ENCODE data around the gene AFF3. TPM values are rescaled to one million over a fixed set of nuclear protein-coding genes. Genes with fewer than 3 reads are reported as not detected.
A peak's percentile ranks its signal among the peaks of the same experiment; 100 is the strongest.

The AFF3 gene
- total and polyA plus RNA-seq, 12 donors, result 0.39 to 16.9 (median 7.0) TPM

DNA sequence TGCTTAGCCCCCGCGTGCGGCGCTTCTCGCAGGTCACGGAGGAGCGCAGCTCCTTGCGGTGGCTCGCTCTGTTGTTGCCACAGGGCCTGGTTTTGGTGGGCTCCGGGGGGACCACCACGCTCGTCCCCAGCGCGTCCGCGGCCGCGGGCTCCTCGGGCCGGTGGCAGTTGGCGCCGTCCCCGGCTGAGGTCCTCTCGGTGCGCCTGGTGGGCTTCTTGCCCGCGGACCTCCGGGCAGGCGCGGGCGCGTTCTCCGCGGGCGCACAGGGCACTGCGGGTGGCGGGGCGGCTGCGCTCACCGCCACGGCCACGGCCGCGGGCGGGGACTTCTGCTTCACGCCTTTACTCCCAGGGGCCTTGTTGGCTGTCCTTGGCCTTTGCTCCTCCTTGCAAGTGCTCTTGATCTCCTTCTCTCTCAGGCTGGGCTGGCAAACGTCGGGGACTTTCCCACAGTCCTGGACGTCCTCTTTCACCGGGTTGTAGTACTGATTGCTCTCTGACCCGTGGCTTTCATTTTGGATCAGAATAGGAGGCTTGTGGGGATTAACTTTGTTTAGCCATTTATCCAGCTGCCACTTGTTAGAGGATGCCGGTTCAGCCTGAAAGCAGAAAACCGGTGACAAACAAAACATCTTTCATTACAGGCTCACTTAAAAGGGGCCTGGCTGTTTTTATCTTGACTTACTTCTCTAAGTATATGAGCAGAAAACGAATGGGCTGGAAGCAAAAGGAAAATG is 548.5 kb downstream of the AFF3 start:
- H3K27me3 ChIP-seq, result no peaks in the 10 kb centered on the region
- H3K4me3 ChIP-seq, result no peak overlapping the region
- ATAC-seq (no peak), DNase-seq (no peak)
- TF ChIP-seq, protein P1, sequence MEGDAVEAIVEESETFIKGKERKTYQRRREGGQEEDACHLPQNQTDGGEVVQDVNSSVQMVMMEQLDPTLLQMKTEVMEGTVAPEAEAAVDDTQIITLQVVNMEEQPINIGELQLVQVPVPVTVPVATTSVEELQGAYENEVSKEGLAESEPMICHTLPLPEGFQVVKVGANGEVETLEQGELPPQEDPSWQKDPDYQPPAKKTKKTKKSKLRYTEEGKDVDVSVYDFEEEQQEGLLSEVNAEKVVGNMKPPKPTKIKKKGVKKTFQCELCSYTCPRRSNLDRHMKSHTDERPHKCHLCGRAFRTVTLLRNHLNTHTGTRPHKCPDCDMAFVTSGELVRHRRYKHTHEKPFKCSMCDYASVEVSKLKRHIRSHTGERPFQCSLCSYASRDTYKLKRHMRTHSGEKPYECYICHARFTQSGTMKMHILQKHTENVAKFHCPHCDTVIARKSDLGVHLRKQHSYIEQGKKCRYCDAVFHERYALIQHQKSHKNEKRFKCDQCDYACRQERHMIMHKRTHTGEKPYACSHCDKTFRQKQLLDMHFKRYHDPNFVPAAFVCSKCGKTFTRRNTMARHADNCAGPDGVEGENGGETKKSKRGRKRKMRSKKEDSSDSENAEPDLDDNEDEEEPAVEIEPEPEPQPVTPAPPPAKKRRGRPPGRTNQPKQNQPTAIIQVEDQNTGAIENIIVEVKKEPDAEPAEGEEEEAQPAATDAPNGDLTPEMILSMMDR (IDR thresholded peaks at IDR 0.05), result no peak
- no peaks in the 10 kb centered on the region for H3K9me3 ChIP-seq
- WGBS, 2 donors, result 81 to 83% methylated on average over 54 of the region's 54 CpGs
- no peak overlapping the region for H3K27ac ChIP-seq
- intact Hi-C loops (cut with DNase I), result no loop called here
- no peaks in the 10 kb centered on the region for H3K4me1 ChIP-seq
- H3K36me3 ChIP-seq, result peaks cover 0 to 6% (median 0%) of the 10 kb centered on the region in 9 donors

DNA sequence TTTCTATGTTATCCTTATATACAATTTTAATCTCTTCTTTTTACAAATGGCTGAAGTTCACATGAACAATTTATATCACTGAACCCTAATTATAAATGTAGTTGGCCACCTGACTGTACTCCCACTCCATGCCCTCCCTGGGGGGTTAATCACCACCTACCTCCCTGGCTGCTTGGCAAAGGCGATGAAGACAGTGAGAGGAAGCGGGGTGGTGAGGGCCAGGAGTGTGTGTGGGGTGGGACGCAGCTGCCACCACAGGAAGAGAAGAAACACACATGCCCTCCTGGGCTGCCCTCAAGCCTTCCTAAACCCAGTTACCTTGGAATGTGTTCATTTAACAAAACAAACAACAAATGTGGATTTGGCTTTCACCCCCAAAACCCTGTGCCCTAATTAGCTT is 565.6 kb downstream of the AFF3 start:
- no peak overlapping the region for H3K4me3 ChIP-seq
- peaks cover 0 to 35% (median 0%) of the 10 kb centered on the region in 9 donors for H3K36me3 ChIP-seq
- intact Hi-C loops (cut with DNase I), result no loop called here
- H3K27ac ChIP-seq, result no peak overlapping the region
- ATAC-seq (no peak), DNase-seq (no peak)
- 85 to 88% methylated on average over 3 of the region's 3 CpGs for whole genome bisulfite sequencing, 2 donors
- no peaks in the 10 kb centered on the region for H3K9me3 ChIP-seq
- peaks cover 0 to 19% (median 0%) of the 10 kb centered on the region in 9 donors for H3K4me1 ChIP-seq
- TF ChIP-seq, protein P1 (IDR thresholded peaks at IDR 0.05), result no peak
- peaks cover 0 to 4% (median 0%) of the 10 kb centered on the region in 7 donors for H3K27me3 ChIP-seq

DNA sequence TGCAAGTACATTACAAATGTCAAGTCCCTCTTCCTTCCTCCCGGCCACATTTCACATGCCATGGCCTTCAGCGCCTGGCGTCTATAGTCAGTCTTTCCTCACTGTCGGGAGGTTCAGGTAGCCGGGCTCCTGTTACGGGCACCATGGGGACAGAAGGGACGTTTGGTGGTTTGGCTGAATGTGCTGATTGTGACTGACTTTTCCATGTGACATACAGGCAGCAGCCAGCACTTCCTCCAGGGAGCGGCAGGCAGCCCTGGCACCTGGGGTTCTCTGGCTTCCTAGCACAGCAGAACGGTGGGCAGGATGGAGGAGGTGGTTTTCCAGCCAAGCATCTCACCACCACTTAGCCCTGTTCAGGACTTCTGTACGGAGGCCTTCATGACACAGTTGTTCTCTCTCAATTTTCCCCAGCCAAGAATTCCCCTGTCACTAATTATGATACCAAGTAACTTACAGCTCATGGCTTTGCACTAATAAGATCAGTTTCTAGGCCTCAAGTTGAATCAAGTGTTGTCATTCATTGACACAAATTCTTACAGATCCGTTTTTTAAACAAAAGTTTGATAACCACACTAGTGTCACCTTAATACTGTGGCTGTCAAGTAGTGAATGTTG is 568.6 kb downstream of the AFF3 start:
- TF ChIP-seq, protein P1 (IDR thresholded peaks at IDR 0.05), result no peak
- Histone ChIP-seq H3K4me1 (peaks cover 0 to 19% (median 0%) of the 10 kb centered on the region in 9 donors), H3K9me3 (no peaks in the 10 kb centered on the region), H3K27ac (peak overlapping the region in 5 of 10 donors; percentile 25 to 46 (median 41)), H3K27me3 (peaks cover 0 to 4% (median 0%) of the 10 kb centered on the region in 7 donors), H3K4me3 (no peak overlapping the region), H3K36me3 (peaks cover 0 to 14% (median 0%) of the 10 kb centered on the region in 9 donors)
- no peak for DNase-seq
- peak in 6 of 8 donors; percentile 12 to 55 (median 30) for ATAC-seq
- WGBS, 2 donors, result 76 to 78% methylated on average over 11 of the region's 11 CpGs
- intact Hi-C loops (cut with DNase I), result loop anchor here in 1 of 10 donors (5.0 kb wide), 1 partner anchor 49 kb away; no protein-coding TSS in a partner anchor

DNA sequence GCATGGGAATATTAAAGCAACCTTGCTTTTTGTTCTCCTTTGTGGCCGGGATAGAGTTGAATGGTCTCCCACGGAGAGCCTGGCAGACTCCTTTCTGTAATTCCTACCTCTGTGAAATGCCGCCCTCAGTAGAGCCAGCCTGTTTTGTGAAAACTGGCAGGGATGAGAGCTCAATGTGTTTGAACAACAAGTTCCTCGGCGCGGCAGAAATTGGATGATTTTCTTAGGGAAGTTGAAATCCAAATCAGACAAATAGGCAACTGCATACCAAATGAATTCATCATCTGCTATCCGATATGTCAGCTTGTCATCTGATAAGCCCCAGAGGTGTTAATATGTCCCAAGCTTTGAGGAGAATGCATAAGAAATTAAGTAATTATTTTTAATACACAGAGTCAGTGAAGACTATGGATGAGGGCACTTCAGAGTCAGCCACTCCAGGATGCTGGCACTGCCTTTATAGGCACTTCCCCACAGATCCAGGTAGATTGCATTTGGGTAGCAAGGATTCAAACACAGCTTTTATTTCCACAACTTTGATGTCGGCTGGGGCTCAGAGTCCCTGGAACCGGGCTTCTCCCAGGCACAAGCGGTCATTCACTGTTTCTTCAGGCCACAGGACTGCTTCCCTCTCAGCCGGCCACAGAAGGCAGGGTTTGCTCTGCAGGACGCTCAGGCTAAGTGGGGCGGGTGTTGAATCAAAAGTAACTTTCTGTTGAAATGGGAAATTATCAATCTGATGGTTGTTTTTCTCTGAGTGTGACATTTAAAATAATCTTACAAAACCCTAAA is 569.8 kb downstream of the AFF3 start:
- ATAC-seq (peak in 2 of 8 donors; percentile 14 to 56), DNase-seq (no peak)
- H3K9me3 ChIP-seq, result no peaks in the 10 kb centered on the region
- H3K36me3 ChIP-seq, result peaks cover 0 to 17% (median 0%) of the 10 kb centered on the region in 9 donors
- 69 to 74% methylated on average over 13 of the region's 13 CpGs for WGBS, 2 donors
- peaks cover 0 to 19% (median 0%) of the 10 kb centered on the region in 9 donors for H3K4me1 ChIP-seq
- peaks cover 0 to 4% (median 0%) of the 10 kb centered on the region in 7 donors for H3K27me3 ChIP-seq
- peak overlapping the region in 4 of 10 donors; percentile 3 to 58 (median 37) for H3K27ac ChIP-seq
- TF ChIP-seq, protein P1 (IDR thresholded peaks at IDR 0.05), result no peak
- intact Hi-C loops (cut with DNase I), result loop anchor here in 1 of 10 donors (5.0 kb wide), 1 partner anchor 50 kb away; no protein-coding TSS in a partner anchor
- H3K4me3 ChIP-seq, result no peak overlapping the region
